CD4-positive, alpha-beta memory T cell (primary cell): ENCODE results near the gene UNC13B. TPM values are rescaled to one million over a fixed set of nuclear protein-coding genes. Genes with fewer than 3 reads are reported as not detected.

Source experiments
- CTCF ChIA-PET: fragments of 350-600 bp; sonication (Branson Sonifier 250); formaldehyde crosslinking; loops from one replicate; lab custom pipeline; 2021; ENCODE audit warnings: inconsistent platforms; ENCODE audit not compliant: partially characterized antibody; lab: Charles Lee
- POLR2A ChIA-PET: fragments of 350-600 bp; sonication (Branson Sonifier 250); formaldehyde crosslinking; loops from one replicate; lab custom pipeline; 2021; ENCODE audit not compliant: partially characterized antibody; lab: Charles Lee
- DNase-seq, 5 donors: peaks; one replicate each; pipeline versions ENCODE4 v3.0.0 to v3.0.0-alpha.2; 2020 to 2022; ENCODE audit warnings: mixed read lengths in 1 of 5
- H3K27ac ChIP-seq: one replicate; pipeline ENCODE4 v1.7.0; 2013; ENCODE audit warnings: low read depth, low read length
- H3K27me3 ChIP-seq: 2 replicates; pipeline ENCODE4 v1.7.0; 2013; ENCODE audit warnings: mild to moderate bottlenecking, low read length, moderate library complexity; ENCODE audit not compliant: insufficient read depth
- H3K36me3 ChIP-seq: 2 replicates; pipeline ENCODE4 v1.7.0; 2013; ENCODE audit warnings: mild to moderate bottlenecking, low read length, moderate library complexity; ENCODE audit not compliant: insufficient read depth
- H3K4me1 ChIP-seq: 2 replicates; pipeline ENCODE4 v1.7.0; 2013; ENCODE audit warnings: mild to moderate bottlenecking, low read length, moderate library complexity; ENCODE audit not compliant: insufficient read depth
- H3K4me3 ChIP-seq, 2 donors: one replicate each; pipeline ENCODE4 v1.7.0; 2013; ENCODE audit warnings: low read length in 2 of 2, mild to moderate bottlenecking in 1 of 2
- H3K9me3 ChIP-seq, 2 donors: one replicate each; pipeline ENCODE4 v1.7.0; 2013; ENCODE audit warnings: low read length in 2 of 2, control low read depth in 1 of 2; ENCODE audit not compliant: control insufficient read depth in 1 of 2
- H3K27ac Mint-ChIP-seq, 7 donors: one replicate each; pipeline ENCODE4 v1.8.0; 2020 to 2021; ENCODE audit warnings: mixed read lengths in 7 of 7, mild to moderate bottlenecking in 6 of 7, inconsistent platforms in 3 of 7, moderate library complexity in 3 of 7
- H3K27me3 Mint-ChIP-seq, 2 donors: one replicate each; pipeline ENCODE4 v1.8.0; 2020 to 2021; ENCODE audit warnings: mixed read lengths in 2 of 2
- H3K36me3 Mint-ChIP-seq, 2 donors: one replicate each; pipeline ENCODE4 v1.8.0; 2020 to 2021; ENCODE audit warnings: mixed read lengths in 2 of 2, inconsistent platforms in 1 of 2, mild to moderate bottlenecking in 1 of 2
- H3K4me1 Mint-ChIP-seq, 4 donors: one replicate each; pipeline ENCODE4 v1.8.0; 2020 to 2021; ENCODE audit warnings: mixed read lengths in 4 of 4, mild to moderate bottlenecking in 1 of 4
- H3K4me3 Mint-ChIP-seq, 8 donors: one replicate each; pipeline ENCODE4 v1.8.0; 2020 to 2021; ENCODE audit warnings: mixed read lengths in 8 of 8, mild to moderate bottlenecking in 7 of 8, moderate library complexity in 6 of 8, inconsistent platforms in 3 of 8
- H3K9me3 Mint-ChIP-seq, 8 donors: one replicate each; pipeline ENCODE4 v1.8.0; 2020 to 2021; ENCODE audit warnings: mixed read lengths in 8 of 8, mild to moderate bottlenecking in 5 of 8, inconsistent platforms in 3 of 8, moderate library complexity in 1 of 8
- intact Hi-C: fragments of 100-400 bp; cut with micrococcal nuclease; formaldehyde crosslinking; loops from one replicate; pipeline ENCODE4 v1.15.1; 2023
- polyA plus RNA-seq, 2 donors: library from polyadenylated mRNA; unstranded; fragments of 300-500 nt; fragmentation: Illumina TruSeq; gene quantifications; one replicate each; pipeline ENCODE4 v1.2.3, GENCODE V29; 2021
- total RNA-seq, 2 experiments: library from RNA; stranded (reverse); gene quantifications; one replicate each; pipeline ENCODE4 v1.2.3, GENCODE V29; 2021

Gene UNC13B
- total and polyA plus RNA-seq, 4 experiments from 2014 or later, result 0.12 to 1.6 (median 0.60) TPM

DNA sequence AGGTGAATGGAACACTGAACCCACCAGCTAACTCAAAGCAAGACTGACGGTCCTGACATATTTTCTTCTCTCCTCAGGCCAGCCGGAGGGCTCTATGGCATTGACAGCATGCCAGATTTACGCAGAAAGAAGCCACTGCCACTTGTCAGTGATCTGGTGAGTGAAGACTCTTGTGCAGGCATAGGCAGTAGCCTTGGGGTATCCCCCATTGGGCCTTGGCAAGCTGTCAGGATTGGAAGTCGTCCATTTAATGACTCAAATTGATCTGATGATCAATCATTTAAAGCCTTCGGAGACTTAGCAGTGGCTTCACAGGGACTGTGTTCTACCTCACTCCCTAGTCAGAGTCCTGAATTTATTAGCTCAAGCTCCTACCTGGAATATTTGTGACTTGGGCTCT, 208.4 kb downstream of the UNC13B start:
- ChIA-PET POLR2A (no interaction called here), CTCF (no interaction called here)
- H3K9me3 ChIP-seq, result no peaks in the 10 kb centered on the region
- intact Hi-C loops, result no loop called here
- no peaks in the 10 kb centered on the region for H3K36me3 ChIP-seq
- H3K27me3 Mint-ChIP-seq, result peaks cover 0 to 4% of the 10 kb centered on the region in 2 donors
- H3K27ac Mint-ChIP-seq, result no peak overlapping the region
- peaks cover 0 to 4% of the 10 kb centered on the region in 2 donors for H3K36me3 Mint-ChIP-seq
- H3K27me3 ChIP-seq, result no peaks in the 10 kb centered on the region
- no peaks in the 10 kb centered on the region for H3K4me1 ChIP-seq
- no peak overlapping the region for H3K4me3 ChIP-seq
- H3K27ac ChIP-seq, result no peak overlapping the region
- no peak overlapping the region for H3K4me3 Mint-ChIP-seq
- H3K4me1 Mint-ChIP-seq, result no peaks in the 10 kb centered on the region
- H3K9me3 Mint-ChIP-seq, result no peaks in the 10 kb centered on the region
- no peak for DNase-seq

- H3K9me3 ChIP-seq, result no peaks in the 10 kb centered on the region
- peaks cover 0 to 2% of the 10 kb centered on the region in 2 donors for H3K27me3 Mint-ChIP-seq
- intact Hi-C loops, result no loop called here
These were observed 212.6 kb downstream of the UNC13B start for GRCh38 chr9:35374436-35374835.

DNA sequence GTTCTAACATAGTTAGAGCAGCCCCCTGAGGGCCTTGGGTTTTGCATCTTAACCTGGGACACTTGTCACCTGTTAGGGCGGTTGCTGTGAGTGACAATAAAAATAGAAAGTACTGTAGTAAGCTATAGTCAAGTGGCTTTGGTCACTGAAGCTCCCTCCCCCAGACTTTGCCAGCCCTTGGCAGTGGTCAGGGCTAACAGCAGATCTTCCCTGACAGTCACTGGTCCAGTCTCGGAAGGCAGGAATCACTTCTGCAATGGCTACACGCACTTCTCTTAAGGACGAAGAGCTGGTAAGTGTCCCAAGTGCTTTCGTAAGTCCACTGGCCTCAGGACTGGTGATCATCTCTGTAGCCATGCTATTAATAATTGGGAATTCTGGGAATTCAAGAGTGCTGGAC, 213.1 kb downstream of the UNC13B start:
- no peaks in the 10 kb centered on the region for H3K36me3 ChIP-seq
- CTCF ChIA-PET, result no interaction called here
- peaks cover 0 to 2% of the 10 kb centered on the region in 2 donors for H3K27me3 Mint-ChIP-seq
- H3K27ac Mint-ChIP-seq, result no peak overlapping the region
- H3K4me1 Mint-ChIP-seq, result no peaks in the 10 kb centered on the region
- no peaks in the 10 kb centered on the region for H3K9me3 Mint-ChIP-seq
- no peaks in the 10 kb centered on the region for H3K27me3 ChIP-seq
- intact Hi-C loops, result no loop called here
- H3K9me3 ChIP-seq, result no peaks in the 10 kb centered on the region
- DNase-seq, result no peak
- H3K27ac ChIP-seq, result no peak overlapping the region
- H3K4me3 ChIP-seq, result no peak overlapping the region
- POLR2A ChIA-PET, result no interaction called here
- H3K36me3 Mint-ChIP-seq, result peaks cover 0 to 4% of the 10 kb centered on the region in 2 donors
- H3K4me3 Mint-ChIP-seq, result no peak overlapping the region
- no peaks in the 10 kb centered on the region for H3K4me1 ChIP-seq

More at GRCh38 chr9:35374436-35374835, 212.6 kb downstream of the UNC13B start:
- H3K36me3 ChIP-seq, result no peaks in the 10 kb centered on the region
- Mint-ChIP-seq H3K9me3 (no peaks in the 10 kb centered on the region), H3K4me1 (no peaks in the 10 kb centered on the region), H3K36me3 (peaks cover 0 to 4% of the 10 kb centered on the region in 2 donors), H3K27ac (no peak overlapping the region), H3K4me3 (no peak overlapping the region)
- H3K27me3 ChIP-seq, result no peaks in the 10 kb centered on the region
- CTCF ChIA-PET, result no interaction called here
- no peaks in the 10 kb centered on the region for H3K4me1 ChIP-seq
- H3K27ac ChIP-seq, result no peak overlapping the region
- H3K4me3 ChIP-seq, result no peak overlapping the region
- POLR2A ChIA-PET, result no interaction called here
- DNase-seq, result no peak

DNA sequence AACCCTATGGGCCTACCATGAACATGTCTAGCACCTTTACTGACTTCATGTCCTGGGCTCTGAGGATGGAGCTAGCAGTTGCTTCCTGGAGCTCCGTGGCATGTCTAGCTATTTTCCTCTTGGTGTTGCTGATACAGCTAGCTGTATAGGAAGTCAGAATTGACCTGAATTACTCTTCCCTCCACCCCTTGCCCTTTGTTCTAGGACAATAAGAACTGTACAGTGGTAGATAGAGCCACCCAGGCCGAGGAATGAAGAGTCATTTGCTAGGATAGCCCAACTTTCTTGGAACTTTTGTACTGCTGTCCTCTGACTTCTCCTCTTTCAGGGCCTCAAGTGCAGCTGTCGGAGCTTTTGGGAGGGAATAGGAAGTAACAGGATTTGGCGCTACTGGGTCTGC, 218.2 kb downstream of the UNC13B start:
- Mint-ChIP-seq H3K36me3 (no peaks in the 10 kb centered on the region), H3K27ac (no peak overlapping the region), H3K4me3 (no peak overlapping the region), H3K4me1 (no peaks in the 10 kb centered on the region), H3K9me3 (no peaks in the 10 kb centered on the region), H3K27me3 (no peaks in the 10 kb centered on the region)
- H3K4me3 ChIP-seq, result no peak overlapping the region
- no peaks in the 10 kb centered on the region for H3K9me3 ChIP-seq
- H3K27ac ChIP-seq, result no peak overlapping the region
- no peaks in the 10 kb centered on the region for H3K27me3 ChIP-seq
- H3K4me1 ChIP-seq, result no peaks in the 10 kb centered on the region
- no peaks in the 10 kb centered on the region for H3K36me3 ChIP-seq
- POLR2A ChIA-PET, result interaction anchor here (0.7 kb wide), 1 partner anchor 59 kb away, joined by 3 read pairs; no protein-coding TSS in a partner anchor
- CTCF ChIA-PET, result no interaction called here
- DNase-seq, result no peak
- intact Hi-C loops, result no loop called here

DNA sequence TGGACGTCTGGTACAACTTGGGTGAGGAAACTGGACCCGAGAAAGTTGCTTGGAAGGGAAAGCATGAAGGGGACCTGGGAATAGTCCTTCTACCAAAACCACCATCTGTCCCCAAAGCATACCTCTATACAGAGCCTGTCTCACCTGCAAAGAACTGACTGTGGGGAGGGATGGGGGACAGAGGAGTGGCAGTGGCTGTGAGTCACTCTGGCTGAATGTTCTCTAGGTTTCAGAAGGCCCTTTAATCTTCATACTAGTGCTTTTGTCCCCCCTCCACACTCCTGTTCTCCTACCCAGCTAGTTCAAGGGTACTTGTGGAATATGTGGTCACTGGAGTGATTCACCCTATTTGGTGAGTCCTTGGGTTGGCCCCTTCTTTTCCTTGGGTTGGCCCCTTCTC, 218.8 kb downstream of the UNC13B start:
- intact Hi-C loops, result no loop called here
- Mint-ChIP-seq H3K27ac (peak overlapping the region in 1 of 7 donors; percentile 37), H3K27me3 (peaks cover 2 to 3% of the 10 kb centered on the region in 2 donors), H3K4me3 (no peak overlapping the region), H3K4me1 (no peaks in the 10 kb centered on the region), H3K36me3 (no peaks in the 10 kb centered on the region), H3K9me3 (no peaks in the 10 kb centered on the region)
- Histone ChIP-seq H3K4me1 (no peaks in the 10 kb centered on the region), H3K4me3 (no peak overlapping the region), H3K9me3 (no peaks in the 10 kb centered on the region), H3K27me3 (no peaks in the 10 kb centered on the region), H3K27ac (no peak overlapping the region), H3K36me3 (no peaks in the 10 kb centered on the region)
- POLR2A ChIA-PET, result interaction anchor here (0.7 kb wide), 1 partner anchor 59 kb away, joined by 3 read pairs; no protein-coding TSS in a partner anchor
- CTCF ChIA-PET, result no interaction called here
- no peak for DNase-seq

DNA sequence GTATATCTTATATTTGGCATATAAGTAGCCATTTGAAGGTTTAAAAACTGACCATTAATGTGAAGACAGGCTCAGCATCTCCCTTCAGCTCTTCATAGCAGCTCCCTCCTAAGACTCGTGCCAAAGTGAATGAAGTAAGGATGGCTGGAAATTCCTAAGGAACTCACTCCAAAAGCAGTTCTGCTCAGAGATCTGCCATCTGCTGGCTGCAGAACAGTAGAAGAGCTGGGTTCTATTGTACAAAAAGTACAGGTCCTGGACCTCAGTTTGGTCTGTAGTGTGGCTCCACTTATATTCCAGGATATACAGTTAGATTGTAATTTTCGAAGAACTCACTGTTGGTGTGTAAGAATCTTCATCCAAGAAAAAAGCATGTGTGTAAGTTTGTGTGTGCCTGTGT, 223.2 kb downstream of the UNC13B start:
- H3K27ac Mint-ChIP-seq, result no peak overlapping the region
- H3K4me3 Mint-ChIP-seq, result no peak overlapping the region
- Histone ChIP-seq H3K27ac (no peak overlapping the region), H3K9me3 (no peaks in the 10 kb centered on the region), H3K4me1 (no peaks in the 10 kb centered on the region), H3K36me3 (no peaks in the 10 kb centered on the region), H3K4me3 (no peak overlapping the region), H3K27me3 (no peaks in the 10 kb centered on the region)
- no peaks in the 10 kb centered on the region for H3K4me1 Mint-ChIP-seq
- intact Hi-C loops, result no loop called here
- ChIA-PET CTCF (interaction anchor here (1.1 kb wide), 1 partner anchor 12 kb away, joined by 3 read pairs; no protein-coding TSS in a partner anchor), POLR2A (no interaction called here)
- peaks cover 4 to 5% of the 10 kb centered on the region in 2 donors for H3K27me3 Mint-ChIP-seq
- no peak for DNase-seq
- no peaks in the 10 kb centered on the region for H3K36me3 Mint-ChIP-seq
- no peaks in the 10 kb centered on the region for H3K9me3 Mint-ChIP-seq

DNA sequence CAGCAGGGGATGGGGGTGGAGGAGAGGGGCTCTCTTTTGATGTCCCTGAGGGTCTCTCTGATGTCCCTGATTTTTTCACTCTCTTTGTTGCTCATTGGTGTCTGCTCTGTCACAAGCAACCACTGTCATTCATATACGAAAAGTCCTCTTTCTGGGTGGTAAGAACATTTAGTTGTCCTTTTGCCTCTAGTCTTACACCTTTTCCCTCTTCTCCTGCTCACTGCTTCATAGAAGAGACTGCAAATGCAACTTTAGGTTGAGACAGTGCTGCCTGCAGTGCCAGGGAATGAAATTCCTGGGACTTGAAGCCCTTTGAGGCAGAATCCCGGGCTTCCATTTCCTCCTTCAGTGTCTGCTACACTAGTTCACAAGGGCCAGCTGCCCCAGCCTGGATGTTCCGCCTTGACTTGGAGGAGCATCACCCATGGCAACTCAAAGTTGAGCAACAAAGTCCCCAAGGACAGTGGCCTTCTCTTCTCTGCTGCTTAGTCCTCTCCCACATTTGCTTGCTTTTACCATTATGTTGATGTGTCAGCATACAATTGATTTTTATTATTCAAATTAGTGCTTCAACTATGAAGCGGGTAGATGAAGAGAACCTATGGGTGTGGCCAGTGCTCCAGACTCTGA, 233.4 kb downstream of the UNC13B start:
- no peak for DNase-seq
- no peaks in the 10 kb centered on the region for H3K4me1 Mint-ChIP-seq
- no peak overlapping the region for H3K27ac ChIP-seq
- H3K27me3 ChIP-seq, result no peaks in the 10 kb centered on the region
- no peak overlapping the region for H3K27ac Mint-ChIP-seq
- H3K36me3 Mint-ChIP-seq, result no peaks in the 10 kb centered on the region
- no peak overlapping the region for H3K4me3 ChIP-seq
- H3K9me3 Mint-ChIP-seq, result no peaks in the 10 kb centered on the region
- no peak overlapping the region for H3K4me3 Mint-ChIP-seq
- intact Hi-C loops, result no loop called here
- H3K27me3 Mint-ChIP-seq, result peaks cover 0 to 5% of the 10 kb centered on the region in 2 donors
- CTCF ChIA-PET, result no interaction called here
- no peaks in the 10 kb centered on the region for H3K36me3 ChIP-seq
- no peaks in the 10 kb centered on the region for H3K4me1 ChIP-seq
- POLR2A ChIA-PET, result no interaction called here
- H3K9me3 ChIP-seq, result no peaks in the 10 kb centered on the region
